CD4-positive, alpha-beta T cell treated with Interleukin-2 at 100 ng/mL for 4 hours (primary cell): ENCODE data around the gene RAB35.

Experiments
- DNase-seq: peaks from one replicate; pipeline ENCODE4 v3.0.0-alpha.2; 2020; ENCODE audit warnings: low spot score

Gene RAB35

DNA sequence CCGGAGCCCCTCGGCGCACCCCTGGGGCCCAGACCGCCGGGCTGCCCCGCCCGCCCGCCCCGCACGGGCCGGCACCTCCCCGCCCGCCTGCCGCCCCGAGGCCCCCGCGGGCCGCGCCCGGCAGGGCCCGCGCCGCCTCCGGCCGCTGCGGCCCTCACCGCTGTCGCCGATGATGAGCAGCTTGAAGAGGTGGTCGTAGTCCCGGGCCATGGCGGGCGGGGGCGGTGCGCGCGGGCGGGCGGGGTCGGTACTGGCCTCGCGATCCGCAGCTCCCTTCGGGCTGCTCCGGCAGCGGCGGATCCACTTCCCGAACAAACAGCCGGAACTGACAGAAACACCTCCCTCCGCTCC is at the start of gene RAB35:
TSS of gene RAB35 (minus strand) at position 313 of the 351 bp plus-strand sequence. CDS start at position 210, 103 bp downstream.
- no peak for DNase-seq

DNA sequence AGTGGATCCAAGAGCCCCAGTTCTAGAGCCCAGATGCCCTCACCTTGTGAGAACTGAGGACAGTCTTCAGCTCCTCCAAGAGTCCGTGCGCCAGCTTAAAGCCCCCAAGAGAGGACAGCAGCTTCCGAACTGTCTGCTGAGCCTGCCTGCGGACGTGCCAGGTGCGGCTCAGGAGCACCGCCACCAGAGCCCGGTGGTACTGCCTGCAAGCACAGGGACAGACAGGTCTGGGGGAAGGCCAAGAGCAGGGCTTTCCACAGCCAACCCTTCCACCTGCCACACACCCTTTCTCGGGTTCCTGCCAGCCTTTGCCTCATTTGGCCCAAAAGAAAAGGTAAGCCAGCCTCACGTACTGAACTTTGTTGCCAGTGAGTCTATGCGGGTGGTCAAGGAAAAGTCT is 47.7 kb upstream of the RAB35 start:
- DNase-seq: no peak

DNA sequence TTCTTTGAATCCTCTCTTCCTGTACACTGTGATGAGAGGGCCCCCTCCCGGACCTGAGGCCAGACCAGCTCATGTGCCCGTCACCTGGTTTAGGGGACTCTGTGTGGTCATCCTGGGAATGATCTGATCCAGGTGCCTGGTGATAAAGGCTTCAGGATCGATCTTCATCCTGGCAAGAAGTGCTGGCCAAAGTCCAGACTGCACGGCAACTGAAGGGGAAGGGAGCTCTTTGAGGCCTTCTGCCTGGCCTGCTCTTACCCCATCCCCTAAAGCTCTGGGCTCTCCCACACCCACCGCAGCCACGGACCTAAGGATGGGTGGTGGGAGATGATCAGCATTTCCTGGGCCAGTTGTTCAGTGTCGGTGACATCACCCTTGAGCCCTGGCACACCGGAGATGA is 46.2 kb upstream of the RAB35 start:
- no peak for DNase-seq

DNA sequence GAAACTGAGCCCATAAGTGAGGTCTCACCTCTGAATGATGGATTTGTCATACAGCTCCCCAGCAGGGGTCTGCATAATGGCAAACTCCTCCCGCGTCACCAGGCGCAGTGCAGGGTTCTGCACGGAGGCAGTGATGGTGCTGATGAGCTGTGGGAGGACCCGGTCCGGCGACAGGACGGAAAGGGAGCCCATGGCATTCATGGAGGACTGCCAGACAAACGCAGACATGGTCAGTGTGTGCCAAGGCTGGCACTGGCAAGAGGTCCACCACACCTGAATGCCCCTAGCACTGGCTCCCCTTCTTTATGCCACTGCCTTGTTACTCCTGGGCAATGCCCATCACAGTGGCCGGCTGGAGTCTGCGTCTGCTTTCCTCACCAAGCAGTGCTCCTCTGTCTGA is 45.3 kb upstream of the RAB35 start:
- DNase-seq: no peak

DNA sequence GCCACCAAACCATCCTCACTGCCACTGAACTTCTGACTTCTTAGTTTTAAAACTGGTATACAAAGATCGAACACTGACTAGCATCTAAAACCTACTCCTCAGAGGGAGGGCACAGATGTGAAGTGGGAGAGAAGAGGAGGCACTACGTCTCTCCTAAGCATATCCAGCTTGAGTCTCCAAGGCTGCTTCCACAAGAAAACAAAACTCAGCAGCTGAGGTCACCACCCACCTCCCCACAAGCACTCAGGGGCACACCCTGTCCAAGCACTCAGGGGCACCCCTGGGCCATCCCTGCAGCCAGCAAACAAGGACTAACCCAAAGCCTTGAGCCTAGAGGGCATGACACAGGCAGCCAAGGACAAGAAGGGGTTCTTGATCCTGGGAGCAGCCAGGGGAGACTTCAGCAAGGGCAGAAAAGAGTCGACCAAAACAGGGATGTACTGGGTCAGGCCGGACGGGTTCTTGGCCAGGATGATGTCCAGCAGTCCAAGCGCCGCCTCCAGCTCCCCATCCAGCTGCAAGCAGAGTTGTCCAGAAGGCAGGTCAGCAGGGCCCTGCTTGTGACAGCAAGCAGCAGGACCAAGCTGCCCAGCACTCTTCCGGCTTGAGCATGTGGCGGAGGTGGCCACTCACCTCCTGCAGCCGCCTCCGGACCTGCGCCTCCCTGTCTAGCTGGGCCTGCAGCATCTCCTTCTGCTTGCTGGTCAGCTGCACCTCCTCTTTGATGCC is 43.1 kb upstream of the RAB35 start:
- DNase-seq: no peak

DNA sequence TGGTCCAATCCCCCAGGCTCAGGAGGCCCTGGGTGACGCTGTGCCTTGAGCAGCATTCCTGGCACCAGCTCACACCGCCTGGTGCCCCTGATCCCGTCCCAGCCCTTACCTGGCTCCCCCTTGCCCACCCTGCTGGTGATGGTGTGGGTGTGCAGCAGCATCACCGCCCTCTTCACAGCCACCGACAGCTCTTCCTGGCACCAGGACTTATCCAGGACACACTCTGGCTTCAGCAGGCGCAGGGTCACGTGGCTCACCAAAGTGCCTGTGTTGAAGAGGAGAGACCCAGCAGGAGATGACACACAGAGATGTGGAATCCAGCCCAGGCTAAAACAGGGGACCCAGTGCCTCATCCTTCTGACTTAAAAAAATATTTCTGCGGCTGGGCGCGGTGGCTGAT is 41.8 kb upstream of the RAB35 start:
- DNase-seq: no peak

DNA sequence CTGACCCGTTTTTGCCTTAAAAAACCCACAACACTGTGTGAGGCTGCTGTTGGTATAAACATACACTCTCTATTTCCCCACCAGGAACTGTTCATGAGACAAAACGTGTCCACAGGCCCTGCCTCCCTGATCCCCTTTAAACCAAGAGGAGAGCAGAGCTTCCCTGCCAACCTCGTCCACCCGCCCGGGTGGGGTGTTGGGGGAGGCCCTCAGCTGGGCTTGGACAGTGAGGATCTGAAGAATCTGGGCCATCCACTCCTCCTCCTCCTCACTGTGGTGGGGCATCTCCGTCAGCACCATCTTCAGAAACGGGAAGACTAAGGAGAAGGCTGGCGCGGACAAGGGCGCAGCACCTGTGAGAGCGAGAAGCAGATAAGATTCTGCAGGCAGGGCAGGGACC is 41.1 kb upstream of the RAB35 start:
- DNase-seq: no peak

DNA sequence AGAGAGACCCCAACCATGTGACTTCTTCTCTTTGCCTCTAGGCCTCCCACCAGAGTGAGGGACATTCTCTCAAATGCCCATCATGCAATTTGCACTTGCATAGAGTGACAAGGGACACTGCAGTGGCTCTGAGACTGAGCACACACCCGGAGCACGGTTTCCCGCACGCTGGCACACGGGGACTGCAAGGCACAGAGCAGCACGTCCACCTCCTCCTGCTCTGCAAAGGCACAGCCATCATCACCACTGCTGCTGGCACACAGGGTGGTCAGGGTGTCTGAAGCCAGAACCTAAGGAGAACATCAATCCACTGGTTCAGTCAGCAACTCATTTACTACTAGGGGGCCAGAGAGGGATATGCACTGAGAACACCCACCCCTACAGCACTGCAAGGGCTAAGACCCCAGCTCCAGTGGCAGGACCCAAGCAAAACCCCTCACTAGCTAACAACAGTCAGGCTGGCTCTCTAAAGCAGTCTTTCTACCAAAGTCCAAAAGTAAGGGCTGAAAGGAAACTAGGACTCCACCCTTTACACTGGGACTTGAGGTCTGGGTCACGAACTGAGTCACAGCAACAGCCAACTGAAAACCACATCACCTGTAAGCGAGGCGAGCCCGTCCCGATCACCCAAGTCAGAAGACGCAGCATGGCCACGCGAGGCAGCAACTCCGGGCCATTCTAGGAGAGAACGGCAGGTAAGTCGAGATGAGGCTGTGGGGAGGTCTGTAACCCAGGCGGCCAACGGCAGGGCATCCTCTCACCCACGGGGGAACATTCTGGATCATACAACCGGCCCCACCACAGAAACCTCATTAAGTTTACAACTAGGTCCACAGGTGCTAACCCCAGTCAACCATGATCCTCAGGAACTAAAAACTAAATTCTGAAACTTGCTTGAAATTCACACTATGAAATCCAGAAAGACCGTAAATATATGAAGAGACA is 40.0 kb upstream of the RAB35 start:
- DNase-seq: peak; percentile 22

DNA sequence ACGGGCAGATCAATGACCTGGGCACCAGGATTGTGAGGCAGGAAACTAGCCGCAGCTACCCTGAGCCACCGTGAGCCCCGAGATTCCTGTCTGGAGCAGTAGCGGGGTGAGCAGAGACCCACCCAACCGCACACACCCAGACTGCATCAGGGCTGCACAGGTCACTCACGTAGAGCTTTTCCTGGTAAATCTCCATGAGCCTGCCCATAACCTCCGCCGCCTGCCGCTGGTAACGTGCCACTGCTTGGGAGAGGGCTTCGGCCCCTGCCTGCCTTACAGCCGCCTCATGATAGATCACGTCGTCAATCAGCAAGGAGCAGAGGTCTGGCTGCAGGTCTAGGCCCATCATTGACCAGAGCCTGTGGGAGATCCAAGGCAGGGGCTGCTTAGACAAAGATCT is 38.5 kb upstream of the RAB35 start:
- DNase-seq: no peak

DNA sequence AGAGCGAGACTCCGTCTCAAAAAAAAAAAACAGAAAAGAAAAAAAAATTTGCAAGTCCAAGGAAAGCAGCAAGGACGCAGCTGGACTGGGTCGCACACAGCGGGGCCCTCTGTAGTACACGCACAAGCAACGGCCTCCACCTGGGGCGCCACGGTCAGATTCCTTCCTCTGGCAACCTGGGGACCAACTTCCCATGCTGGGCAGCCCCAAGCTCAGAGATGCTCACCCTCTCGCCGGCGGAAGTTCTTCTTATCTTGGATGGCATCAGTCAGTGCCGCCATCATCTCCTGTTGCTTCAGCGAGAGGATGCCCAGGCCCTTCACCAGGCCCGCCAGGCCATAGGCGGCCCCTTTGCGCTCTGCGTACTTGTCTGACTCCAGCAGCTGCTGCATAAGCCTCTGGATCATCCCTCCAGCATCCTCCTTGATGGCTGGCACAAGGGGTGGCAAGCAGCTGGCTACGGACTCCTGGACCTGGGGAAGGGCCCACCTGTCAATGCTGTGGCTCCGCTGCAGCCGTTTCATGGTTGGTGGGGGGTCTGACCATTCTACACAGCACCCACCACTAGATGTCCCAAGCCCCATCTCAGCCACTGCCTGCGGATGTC is 34.5 kb upstream of the RAB35 start:
- DNase-seq: no peak

DNA sequence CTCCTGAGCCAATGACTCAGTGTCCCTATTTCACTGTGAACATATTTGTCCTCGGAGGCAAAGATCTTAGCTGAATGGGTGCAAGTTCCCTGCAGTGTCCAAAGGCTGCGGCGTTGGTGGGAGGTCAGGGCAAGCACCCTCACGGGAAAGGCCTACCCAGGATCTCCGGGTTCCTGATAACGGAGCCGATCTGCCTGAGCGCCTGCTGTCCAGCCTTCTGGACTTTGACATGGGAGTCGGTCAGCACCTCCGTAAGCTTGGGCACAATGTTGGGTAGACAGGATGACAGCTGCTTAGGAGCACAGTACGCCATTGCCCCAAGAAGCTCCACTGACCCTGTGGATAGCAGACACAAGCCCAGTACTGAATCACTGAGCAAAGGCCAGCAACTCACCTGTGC is 31.5 kb upstream of the RAB35 start:
- no peak for DNase-seq

DNA sequence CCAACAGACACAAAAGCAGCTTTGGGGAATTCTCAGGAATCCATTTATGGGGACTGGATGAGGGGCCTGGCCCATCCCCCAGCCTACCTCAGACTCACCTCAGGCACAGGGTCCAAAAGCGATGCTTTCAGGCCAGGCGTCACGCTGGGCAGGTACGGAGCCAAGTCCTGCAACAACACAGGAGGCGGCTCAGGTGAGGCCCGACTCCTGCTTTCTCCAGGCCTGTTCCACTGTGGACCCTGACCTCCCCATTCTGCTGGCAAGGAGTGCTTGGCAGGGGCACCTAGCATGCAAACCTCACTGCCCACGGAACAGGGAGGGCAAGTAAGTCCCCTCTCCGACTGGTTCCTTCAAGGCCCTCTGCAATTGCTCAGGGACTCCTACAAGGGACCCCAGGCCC is 28.6 kb upstream of the RAB35 start:
- no peak for DNase-seq

DNA sequence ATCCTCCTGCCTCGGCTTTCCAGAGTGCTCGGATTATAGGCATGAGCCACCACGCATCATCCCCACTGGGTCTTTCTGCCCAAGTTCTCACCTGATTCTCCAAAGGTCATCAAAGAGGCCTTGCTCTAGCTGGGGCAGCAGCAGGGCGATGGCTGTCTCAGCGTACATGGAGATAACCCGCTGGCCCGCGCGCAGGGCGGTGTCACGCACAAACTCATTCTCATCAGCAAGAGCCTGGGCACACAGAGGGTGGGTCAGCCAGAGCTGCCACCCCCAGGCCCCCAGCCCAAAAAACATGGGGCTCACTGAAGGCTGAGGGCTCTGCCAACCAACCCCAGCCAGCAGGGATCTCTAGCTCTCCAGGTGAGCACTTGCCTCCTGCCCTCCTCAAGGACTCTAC is 27.7 kb upstream of the RAB35 start:
- no peak for DNase-seq

DNA sequence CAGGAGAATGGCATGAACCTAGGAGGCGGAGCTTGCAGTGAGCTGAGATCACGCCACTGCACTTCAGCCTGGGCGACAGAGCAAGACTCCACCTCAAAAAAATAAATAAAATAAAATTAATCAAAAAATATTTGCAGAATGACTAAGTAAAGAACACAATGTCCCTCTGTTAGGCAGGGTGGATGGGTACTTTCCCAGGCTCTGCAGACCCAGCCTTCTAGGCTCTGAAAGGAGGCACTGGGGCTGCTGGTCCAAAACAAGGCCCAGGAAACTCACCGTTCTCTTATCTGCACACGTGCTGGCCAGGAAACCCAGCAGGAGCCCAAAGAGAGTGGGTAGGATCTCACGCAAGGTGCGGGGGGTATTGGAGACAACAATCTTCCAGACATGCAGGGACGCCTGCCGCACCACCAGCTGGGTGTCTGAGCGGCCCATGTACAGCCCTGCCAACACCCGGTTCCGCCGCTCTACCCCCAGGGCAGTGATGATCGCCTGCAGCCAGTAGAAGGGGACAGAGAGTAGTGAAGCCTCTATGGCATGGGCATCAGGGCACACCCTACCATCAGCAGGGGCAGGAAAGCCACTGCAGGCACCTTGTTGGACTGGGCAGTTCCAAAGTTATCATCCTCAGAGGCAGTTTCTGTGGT is 25.8 kb upstream of the RAB35 start:
- no peak for DNase-seq

DNA sequence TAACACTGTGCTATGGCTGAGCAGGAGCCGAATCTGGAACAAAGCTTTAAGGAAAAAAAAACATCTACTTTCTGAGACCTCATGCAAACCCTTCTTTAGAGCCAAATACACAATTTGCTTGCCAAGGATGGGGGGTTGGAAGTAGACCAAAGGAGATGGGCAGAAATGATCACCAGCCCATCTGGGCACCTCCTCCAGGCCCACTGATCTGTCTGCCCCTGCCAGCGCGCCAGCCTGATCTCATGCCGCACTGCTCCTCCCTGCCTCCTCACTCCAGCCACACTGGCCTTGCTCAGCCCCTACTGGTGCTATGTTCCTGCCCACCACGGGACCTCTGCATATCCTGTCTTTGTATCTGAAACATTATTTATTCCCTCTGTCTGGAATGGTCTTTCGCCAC is 24.8 kb upstream of the RAB35 start:
- no peak for DNase-seq

DNA sequence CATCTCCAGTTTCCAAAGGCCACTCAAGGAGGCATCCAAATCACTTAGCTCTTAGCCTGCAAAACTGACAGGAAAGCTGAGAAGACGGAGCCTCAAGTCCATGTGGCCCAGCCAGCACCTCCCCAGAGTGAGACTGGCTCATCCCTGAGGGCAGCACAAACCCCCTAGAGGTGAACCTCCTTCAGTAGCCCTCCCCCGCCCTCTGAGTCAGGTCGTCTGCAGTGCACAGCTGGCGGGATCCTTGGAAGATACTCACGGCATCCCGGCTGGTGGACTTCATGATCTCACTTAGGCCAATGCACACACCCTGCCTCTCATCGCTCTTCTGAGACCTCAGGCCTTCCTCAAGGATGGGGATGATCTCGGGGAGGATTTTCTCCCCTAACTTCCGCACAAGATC is 24.1 kb upstream of the RAB35 start:
- no peak for DNase-seq

DNA sequence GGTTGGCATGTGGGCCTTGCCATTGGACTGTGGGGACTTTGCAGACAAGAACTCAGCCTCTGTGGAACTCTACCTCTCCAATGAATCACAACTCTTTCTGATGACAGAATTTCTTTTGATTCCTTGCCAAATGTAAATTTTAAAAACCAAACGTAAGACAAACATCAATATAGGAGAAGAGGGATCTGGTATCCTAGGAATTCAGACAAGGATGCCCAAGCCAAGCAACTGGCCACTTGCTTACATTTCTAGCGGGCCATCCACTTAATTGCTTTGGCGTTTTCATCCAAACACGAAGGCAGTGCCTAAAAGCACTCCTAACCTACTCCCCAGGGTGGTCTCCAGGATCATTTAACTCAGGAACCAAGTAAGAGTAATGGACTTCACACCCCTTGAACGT is 23.4 kb upstream of the RAB35 start:
- no peak for DNase-seq

DNA sequence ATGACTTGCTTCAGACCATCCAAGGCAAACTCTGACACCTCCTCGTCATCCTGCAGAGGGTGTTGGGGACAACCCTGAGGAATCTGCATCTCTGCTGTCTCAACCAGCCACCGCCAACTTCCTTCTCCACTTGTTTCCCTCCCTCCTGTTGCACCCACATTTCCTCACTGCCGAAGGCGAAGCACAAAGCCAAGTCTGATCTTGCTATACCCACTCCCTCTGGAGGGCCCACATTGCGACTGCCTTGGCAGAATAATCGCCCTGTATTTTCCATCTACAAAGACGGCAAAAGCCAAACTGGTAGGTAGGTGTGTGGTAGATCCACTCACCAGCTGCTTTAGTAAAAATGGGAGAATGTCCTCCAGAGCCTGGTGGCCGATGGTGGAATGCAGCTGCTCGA is 21.8 kb upstream of the RAB35 start:
- no peak for DNase-seq

DNA sequence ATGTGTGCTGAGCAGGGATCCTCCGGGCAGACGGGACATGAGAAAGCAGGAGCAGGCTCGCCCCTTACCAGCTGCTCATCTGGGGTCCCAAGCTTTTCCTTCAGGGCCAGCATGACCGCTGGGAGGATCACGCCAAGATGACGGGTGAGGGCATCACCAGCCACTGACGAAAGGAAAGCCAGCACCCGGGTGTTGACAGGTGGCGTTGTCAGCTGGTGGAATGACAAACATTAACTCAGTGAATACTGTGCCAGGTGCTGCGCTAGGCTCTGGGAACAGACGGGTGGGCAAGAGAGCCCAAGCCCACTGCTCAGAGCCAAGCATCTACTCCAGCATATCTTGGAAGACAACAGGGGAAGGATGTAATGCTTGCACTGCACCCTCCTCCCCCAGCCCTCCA is 21.3 kb upstream of the RAB35 start:
- no peak for DNase-seq

DNA sequence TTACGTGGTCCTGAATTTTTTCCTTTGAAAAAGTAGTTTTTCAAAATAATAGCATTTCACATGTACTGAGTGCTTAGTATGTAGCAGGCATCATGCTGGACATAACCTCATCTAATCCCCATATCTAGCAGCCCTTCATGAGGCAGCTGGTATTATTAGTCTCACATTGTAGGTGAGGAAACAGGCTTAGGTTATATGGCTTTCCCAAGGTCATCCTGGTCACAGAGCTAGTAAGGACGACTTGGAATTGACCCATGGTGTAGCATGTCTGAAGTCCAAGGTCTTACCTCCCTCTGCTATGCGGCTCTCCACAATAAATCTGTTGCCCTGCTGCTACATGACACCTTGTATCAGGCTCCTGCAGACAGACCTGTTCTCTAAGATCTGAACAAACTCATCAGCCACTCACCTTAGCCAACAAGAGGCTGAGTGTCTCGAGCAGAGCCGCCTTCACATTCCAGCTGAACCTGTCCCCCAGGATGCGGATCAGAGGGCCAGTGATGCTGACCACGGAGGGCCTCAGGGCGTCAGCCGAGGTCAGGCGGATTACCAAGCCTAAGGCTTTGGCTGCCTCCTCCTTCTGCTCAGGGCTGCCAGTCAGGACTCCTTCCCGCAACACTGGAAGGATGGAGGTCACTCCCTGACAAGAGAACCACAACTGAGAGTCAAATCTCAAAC is 19.7 kb upstream of the RAB35 start:
- no peak for DNase-seq

DNA sequence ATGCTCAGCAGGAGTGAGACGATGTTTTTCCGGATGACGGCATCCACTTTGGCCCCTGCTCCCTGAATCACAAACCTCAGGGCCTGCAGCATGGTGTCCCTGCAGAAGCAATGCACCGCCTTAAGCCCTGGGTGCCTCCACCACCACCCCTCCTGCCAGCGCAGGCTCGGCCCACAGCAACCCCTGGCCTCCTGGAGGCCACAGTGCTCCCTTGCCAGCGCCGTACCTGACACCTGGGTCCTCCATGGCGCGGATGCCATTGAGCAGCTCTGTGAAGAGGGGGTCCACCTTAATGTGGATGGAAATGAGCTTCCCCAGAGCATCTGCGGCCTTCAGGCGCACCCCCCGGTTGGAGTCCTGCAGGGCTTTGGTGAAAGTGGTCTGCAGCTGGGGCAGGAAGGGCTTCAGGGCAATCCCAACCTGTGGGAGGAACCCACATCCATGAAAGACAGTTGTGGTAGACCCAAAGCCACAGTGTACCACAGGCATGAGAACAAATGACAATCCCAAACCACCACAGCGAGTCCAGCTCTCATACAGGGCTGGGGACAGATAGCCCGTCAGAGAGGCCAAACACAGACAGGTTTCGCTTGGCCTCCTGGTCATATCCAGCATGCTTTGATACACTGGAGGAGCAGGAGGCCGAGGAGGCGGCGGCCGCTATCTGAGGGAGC is 17.9 kb upstream of the RAB35 start:
- DNase-seq: no peak
